ENCODE data around the gene RARRES1.

RARRES1 gene

DNA sequence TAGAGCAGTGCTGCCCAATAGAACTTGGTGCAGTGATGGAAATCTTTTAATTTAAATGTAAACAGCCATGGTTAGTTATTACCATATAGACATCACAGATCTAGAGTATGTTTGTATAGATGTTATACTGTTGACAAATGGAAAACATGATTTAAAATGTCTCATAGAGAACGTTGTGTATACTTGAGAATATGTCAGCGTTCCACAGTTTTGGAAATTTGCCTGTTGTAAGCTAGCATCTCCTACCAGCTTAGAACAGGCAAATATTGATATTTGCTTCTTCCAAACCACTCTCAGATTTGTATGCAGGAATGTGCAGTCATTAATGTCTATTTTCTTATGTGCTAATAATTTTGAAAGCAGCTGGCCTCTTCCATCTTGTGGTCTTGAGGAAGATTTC, 51.4 kb downstream of the RARRES1 start:
- no peak for DNase-seq

DNA sequence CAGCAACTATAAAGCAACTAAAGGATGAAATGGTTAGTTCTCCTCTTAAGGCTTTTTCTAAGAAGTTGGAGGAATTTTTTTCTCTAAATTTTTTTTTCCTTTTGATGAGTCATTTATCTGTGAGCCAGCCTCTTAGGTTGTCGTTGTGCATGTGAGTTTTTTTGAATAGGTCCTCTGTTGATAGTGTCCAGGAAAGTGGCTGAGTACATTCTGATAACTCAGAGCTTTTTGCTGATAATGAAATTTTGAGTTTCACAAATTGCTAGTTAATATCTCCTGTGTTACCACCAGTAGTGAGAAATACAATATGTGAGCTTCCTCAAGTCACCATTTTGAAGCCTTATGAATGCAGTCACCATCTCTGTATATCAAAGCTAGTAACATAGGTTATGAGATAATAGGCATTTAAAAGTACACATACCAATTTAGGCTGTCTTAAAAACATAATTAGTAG, 52.7 kb downstream of the RARRES1 start:
- no peak for DNase-seq

DNA sequence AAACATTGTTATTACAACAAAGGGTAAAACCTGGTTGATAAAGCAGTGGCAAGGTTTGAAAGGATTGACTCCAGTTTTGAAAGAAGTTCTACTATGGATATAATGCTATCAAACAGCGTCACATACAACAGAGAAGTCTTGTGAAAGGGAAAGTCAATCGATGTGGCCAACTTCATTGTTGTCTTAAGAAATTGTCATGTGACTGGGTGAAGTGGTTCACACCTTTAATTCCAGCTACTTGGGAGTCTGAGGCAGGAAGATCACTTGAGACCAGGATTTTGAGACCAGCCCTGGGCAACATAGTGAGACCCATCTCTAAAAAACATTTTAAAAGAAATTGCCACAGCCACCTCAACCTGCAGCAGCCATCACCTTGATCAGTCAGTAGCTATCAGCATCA, 53.6 kb downstream of the RARRES1 start:
- no peak for DNase-seq

DNA sequence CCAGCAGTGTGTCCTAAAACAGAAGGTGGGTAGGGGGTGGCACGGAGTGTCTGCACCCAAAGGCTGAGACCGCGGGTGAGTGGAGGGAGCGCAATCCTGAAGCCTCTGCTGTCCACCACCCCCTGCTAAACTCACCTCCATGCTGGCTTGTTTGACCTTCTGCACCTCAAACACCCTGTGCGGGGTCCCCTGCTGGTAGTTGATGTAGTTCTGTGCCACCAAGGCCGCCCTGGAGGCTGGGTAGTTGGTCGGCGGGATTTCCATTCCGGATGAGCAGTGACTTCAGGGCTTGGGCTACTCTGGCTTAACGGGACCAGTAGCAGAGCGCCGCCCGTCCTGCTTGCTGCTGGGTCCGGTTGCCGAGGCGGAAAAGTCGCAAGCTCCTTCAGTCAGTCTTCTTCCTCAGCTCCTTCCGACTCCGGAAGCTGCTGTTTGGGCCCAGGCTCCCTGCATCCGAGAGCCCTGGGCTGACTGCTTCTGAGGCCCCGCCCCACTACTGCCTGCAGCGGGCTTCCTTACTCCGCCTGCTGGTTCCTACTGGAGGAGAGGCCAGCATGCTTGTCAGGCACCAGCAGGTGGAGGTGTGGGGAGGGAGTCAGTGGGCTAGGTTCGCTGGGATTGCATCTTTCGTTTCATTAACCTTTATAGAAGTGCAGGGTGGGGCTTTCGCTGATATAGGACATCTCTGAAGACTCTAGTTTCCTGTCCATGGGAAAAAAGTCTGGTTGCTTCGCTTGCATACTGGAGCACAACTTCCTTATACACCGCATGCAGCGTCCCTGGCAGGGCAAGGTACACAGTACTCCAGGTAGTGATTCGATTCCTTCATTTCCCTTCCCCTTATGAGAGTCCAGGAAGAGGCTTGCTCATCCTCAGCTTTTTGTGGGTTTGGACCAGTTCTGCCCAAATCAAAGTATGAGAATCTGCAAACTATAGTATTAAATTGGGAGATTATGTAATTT, 59.8 kb downstream of the RARRES1 start, which contains the start of gene LXN:
TSS of gene LXN (minus strand) at position 434 of the 962 bp plus-strand sequence. CDS start at position 264, 170 bp downstream.
- DNase-seq, result no peak

DNA sequence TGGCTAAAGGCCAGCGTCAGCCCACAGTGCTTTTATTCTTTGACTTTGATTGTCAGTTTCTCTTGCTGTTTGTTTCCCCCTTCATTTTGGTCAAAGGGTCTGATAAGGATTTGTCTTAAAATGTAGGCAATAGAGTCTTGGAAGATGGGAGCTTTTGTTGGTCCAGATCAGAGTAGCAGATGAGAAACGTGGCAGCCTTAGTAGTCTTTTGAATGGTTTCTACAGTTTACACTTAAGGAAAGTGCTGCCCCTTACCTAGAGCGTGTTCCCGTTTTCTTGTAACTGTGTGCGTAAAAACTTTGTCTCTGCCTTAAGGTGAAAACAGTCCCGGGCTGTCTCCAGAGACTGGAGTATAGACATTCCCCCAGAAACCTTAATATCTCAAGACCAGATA, 60.4 kb downstream of the RARRES1 start:
- no peak for DNase-seq

DNA sequence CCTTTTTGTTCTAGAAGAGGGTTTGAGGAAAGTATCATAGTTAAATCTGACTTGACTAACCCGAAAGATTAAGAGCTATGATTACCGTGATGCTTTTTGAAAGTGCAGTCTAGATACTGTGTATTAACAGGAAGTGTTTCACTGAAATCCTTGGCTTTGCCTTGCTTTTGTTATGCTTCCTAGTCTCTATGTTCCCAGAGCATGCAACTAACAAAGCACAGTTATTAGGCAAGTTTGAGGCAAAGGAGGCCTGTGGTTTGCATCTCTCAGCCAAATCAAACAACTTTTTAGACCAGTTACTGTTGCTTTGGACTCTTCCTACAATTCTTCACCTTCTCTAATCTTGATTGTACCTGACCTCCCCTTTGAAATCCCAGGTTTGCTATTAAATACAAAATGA, 63.8 kb downstream of the RARRES1 start:
- DNase-seq, result no peak

DNA sequence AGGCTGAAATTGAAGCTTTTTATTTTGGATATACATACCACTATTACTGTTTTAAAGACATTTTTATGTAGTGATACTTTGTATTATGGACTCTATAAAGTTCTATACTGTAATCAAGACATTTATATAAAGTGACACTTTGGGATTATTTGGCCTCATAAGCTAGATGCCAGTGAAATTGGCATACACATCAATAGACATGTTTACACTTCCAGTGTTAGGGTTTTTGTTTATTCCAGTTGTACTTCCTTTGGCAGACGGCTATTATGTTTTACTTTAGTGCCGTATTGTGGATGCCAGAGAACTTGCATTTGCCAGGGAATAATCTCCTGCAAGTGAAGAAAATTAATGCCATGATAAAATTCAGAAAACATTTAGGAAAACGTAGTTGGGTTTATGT, 65.8 kb downstream of the RARRES1 start:
- DNase-seq, result no peak

DNA sequence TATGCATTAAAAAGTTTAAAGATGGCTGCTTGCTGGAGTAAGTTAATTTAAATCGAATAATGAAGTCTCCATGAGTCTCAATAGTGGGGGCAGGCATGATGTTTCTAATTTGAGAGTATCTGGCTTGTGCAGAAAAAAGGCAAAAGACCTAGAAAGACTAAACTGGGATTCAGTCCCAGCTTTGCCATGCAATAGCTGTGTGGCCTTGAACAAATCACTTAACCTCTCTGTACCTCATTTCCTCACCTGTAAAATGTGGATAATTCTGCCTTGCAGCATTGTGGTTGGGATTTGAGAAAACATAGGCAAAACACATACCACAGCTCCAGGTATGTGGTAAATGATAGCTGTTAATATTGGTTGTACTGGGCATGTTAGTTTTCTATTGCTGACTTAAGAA, 68.4 kb downstream of the RARRES1 start:
- no peak for DNase-seq

DNA sequence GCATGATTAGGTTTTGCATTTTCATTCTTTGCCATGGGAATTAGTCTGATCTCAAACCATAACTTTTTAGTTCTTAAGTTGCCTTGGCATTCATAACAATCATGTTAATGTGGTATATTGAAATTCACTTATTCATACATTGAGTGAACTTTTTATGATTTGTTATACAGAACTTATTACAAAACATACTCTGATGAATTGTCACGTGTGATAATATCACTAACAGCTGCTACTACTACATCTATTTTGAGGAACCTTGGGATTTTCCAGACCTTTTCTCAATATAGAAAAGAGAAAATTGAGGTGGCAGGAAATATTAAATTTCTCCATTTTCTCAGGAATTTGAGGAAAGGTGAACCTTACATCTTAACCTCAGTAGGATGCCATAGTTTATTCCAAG, 69.0 kb downstream of the RARRES1 start:
- DNase-seq, result no peak

DNA sequence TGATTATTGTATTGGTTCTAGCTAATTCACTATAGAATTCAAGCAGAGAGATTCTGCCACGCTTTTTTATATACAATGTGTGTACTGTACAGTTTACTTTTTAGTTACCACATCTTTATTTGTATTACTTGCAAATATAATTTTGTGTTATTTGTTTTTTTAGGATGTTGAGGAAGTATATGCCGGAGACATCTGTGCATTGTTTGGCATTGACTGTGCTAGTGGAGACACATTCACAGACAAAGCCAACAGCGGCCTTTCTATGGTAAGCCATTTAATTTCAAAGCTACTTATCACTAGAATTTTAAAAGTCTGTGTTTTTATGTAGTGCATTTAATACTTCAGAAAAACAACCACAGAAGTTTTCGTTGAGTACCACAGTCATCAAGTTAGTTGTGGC, 71.5 kb downstream of the RARRES1 start:
- DNase-seq, result no peak

DNA sequence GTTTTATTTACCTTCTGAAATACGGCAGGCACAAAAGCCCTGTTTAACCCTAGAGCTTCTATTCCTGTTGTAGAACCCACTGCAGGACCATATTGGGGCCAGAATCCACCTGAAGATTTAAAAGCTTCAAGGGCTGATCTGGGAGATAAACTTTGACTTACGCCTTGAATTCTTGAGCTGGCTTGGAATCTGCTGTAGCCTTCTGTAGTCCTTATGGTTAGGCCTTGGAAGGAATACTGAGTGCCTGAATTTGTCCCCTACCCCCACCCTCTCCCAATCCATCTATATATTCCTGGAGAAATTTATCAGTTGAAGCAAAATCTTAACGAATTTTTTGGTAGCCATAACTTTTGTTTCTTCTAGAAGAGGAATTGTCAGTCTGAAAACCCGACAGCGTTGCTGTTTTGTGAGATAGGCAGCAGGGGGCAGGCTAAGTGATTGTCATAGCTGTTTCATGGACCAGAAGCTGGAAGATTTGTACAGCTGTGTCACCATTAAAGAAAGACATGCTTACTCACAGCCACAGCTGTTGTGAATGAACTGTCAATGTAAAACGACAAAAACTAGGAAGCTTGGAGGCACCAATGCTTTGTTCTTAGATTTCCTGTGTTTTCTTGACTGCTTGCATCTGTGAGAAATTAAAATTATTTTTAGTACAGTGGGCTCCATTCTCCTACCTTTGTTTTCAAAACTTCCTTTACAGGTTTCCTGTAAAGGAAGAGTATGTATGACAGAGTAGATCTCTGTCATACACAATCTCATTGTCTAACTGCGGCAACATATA, 72.6 kb downstream of the RARRES1 start:
- peak; percentile 57 for DNase-seq

DNA sequence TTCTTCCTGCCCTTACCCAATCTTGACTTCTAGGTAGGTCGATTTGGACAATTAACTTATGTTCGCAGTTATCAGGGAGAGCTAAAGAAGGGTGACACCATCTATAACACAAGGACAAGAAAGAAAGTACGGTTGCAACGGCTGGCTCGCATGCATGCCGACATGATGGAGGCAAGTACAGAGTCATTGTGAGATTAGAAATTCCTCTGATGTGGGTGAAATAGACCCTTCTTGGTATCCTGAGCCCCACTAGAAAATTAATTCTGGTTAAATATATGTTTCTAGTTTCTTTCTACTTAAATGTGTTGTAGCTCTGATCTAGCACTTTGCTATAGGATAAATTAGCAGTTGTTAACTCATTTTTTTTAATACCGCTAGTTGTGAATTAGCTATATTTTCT, 73.4 kb downstream of the RARRES1 start:
- no peak for DNase-seq

DNA sequence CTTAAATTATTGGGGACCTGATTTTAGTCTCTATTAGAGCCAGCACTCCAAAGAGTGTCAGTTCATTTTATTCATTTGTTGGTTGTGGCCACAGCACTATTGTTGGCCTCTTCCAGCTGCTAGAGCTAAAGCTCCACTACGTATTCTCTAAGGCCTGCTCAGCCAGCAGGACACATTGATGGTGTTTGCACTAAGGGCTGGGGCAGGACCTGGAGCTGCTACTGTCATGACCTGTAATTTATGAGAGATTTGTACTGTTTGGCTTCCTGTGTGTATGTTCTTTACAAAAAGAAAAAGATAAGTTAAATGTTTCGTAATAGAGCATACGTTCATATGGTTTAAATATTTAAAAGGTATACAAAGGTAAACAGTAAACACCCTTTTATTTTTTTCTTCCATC, 79.8 kb downstream of the RARRES1 start:
- DNase-seq, result no peak

DNA sequence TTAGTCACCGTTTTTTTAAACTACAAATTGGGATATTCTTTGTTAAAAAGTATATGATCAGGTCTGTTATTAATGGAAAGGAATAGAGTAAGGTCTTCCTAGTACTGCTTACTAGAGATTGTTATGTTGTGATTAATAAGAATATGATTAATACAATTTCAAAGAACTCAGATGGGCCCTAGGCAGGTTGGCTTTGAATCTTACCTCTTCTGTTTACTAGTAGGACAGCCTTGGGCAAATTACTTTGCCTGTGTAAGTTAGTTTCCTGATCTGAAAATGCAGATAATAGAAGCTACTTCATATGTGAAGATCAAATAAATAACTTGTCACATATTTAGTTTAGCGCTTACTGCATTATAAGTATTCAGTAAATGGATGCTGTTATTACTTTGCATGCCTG, 81.1 kb downstream of the RARRES1 start:
- no peak for DNase-seq

DNA sequence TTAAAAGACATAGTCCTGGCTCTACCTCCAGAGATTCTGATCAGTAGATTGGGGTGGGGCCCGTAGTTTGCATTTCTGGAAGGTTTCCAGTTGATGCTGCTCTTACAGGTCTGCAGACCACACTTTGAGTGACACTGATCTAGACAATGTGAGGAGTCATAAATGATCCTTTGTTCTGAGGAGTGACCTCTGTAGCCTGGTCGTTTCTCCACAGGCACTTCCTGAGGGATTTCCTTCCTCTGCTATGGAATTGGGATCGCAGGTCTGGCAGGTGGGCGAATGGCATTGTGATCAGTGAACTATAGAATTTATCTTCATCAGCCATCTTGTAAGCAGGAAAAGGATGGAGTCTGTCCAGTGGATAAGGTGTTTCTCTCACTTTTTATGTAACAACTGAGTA, 82.5 kb downstream of the RARRES1 start:
- no peak for DNase-seq

Data from NCI-H774 (cell line).